Neutrophil (primary cell): Measurements from ENCODE around the gene SLC11A1.

Experiments
- H3K27ac ChIP-seq: fragments of 200-600 bp; sonication (generic); 2 replicates; pipeline ENCODE4 v1.5.1; 2016; ENCODE audit warnings: mild to moderate bottlenecking, moderate library complexity
- H3K27me3 ChIP-seq: fragments of 200-600 bp; sonication (generic); 2 replicates; pipeline ENCODE4 v1.6.0; 2016; ENCODE audit warnings: mild to moderate bottlenecking
- H3K36me3 ChIP-seq: fragments of 200-600 bp; sonication (generic); 2 replicates; pipeline ENCODE4 v1.5.1; 2017
- H3K4me1 ChIP-seq, 2 experiments: fragments of 200-600 bp in 1 of 2; sonication (generic) in 1 of 2; 1 replicate in 1 of 2; 2 replicates in 1 of 2; pipeline versions ENCODE4 v1.5.1 to v1.6.1; 2013 to 2016; ENCODE audit warnings: low read depth in 1 of 2, low read length in 1 of 2, mild to moderate bottlenecking in 1 of 2, moderate library complexity in 1 of 2; ENCODE audit not compliant: control insufficient read depth in 1 of 2, insufficient read depth in 1 of 2
- H3K4me3 ChIP-seq, 2 experiments: fragments of 200-600 bp in 1 of 2; sonication (generic) in 1 of 2; 1 replicate in 1 of 2; 2 replicates in 1 of 2; pipeline ENCODE4 v1.5.1; 2013 to 2016; ENCODE audit warnings: low read depth in 1 of 2, low read length in 1 of 2, mild to moderate bottlenecking in 1 of 2, moderate library complexity in 1 of 2
- H3K9me3 ChIP-seq: fragments of 200-600 bp; sonication (generic); 2 replicates; pipeline ENCODE4 v1.5.1; 2016
- CTCF ChIP-seq: fragments of 200-600 bp; sonication (generic); IDR thresholded peaks from 2 replicates; pipeline ENCODE4 v1.5.1; 2016; ENCODE audit warnings: antibody characterized with exemption

Gene SLC11A1

GRCh38 chr2:218400167-218400929, 18.3 kb downstream of the SLC11A1 start:
- no peak for TF ChIP-seq CTCF
- Histone ChIP-seq H3K4me3 (peak overlapping the region; percentile 94 to 97), H3K27ac (peak overlapping the region; percentile 99), H3K9me3 (no peaks in the 10 kb centered on the region), H3K36me3 (peaks cover 50% of the 10 kb centered on the region), H3K27me3 (no peaks in the 10 kb centered on the region), H3K4me1 (peaks cover 71 to 79% of the 10 kb centered on the region in 2 experiments)

- no peak for TF ChIP-seq CTCF
- Histone ChIP-seq H3K27ac (peak overlapping the region; percentile 99), H3K9me3 (no peaks in the 10 kb centered on the region), H3K36me3 (peaks cover 49% of the 10 kb centered on the region), H3K4me1 (peaks cover 72 to 78% of the 10 kb centered on the region in 2 experiments), H3K4me3 (peak overlapping the region; percentile 94 to 97), H3K27me3 (no peaks in the 10 kb centered on the region)
Measured at GRCh38 chr2:218400930-218401881, 19.1 kb downstream of the SLC11A1 start.

GRCh38 chr2:218401890-218402289, 19.8 kb downstream of the SLC11A1 start:
- Histone ChIP-seq H3K36me3 (peaks cover 46% of the 10 kb centered on the region), H3K27ac (peak overlapping the region; percentile 99), H3K27me3 (no peaks in the 10 kb centered on the region), H3K4me1 (peaks cover 70 to 77% of the 10 kb centered on the region in 2 experiments), H3K4me3 (peak overlapping the region; percentile 94 to 97), H3K9me3 (no peaks in the 10 kb centered on the region)
- TF ChIP-seq CTCF: peak; percentile 21

GRCh38 chr2:218402491-218402901, 20.4 kb downstream of the SLC11A1 start:
- H3K4me3 ChIP-seq: peak overlapping the region; percentile 94 to 97
- no peak for TF ChIP-seq CTCF
- H3K27ac ChIP-seq: peak overlapping the region; percentile 99
- peaks cover 46% of the 10 kb centered on the region for H3K36me3 ChIP-seq
- H3K27me3 ChIP-seq: no peaks in the 10 kb centered on the region
- peaks cover 70 to 77% of the 10 kb centered on the region in 2 experiments for H3K4me1 ChIP-seq
- H3K9me3 ChIP-seq: no peaks in the 10 kb centered on the region

- Histone ChIP-seq H3K9me3 (no peaks in the 10 kb centered on the region), H3K4me3 (peak overlapping the region in 1 of 2 experiments; percentile 94), H3K4me1 (peaks cover 70 to 77% of the 10 kb centered on the region in 2 experiments), H3K36me3 (peaks cover 46% of the 10 kb centered on the region), H3K27me3 (no peaks in the 10 kb centered on the region), H3K27ac (peak overlapping the region; percentile 99)
- TF ChIP-seq CTCF: no peak
Measured at GRCh38 chr2:218402911-218403411, 20.9 kb downstream of the SLC11A1 start.
